ENCODE measurements around the gene DNHD1. TPM values are rescaled to one million over a fixed set of nuclear protein-coding genes. Genes with fewer than 3 reads are reported as not detected.

Gene DNHD1
- total RNA-seq, 4 donors from 2014 or later: 17.2 to 27.3 (median 21.0) TPM

DNA sequence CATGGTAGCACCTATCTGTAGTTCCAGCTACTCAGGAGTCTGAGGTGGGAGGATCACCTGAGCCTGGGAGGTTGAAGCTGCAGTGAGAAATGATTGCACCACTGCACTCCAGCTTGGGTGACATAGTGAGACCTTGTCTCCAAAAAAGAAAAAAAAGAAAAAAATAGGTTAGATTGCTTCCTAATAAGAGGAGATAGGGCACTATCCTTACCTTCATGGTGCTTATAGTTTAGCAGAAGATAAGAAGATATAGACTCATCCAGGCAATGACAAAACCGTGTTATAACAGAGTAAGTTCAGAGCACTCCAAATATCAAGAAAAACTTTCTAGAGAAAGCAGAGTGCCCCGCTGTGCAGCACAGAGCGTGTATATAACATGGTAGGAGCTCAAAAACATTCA lies 64.2 kb downstream of the DNHD1 start:
- Histone ChIP-seq H3K4me1 (no peaks in the 10 kb centered on the region), H3K9me3 (no peaks in the 10 kb centered on the region), H3K27me3 (no peaks in the 10 kb centered on the region), H3K36me3 (peaks cover 0 to 77% (median 0%) of the 10 kb centered on the region in 3 donors), H3K4me3 (no peak overlapping the region), H3K27ac (no peak overlapping the region)
- TF ChIP-seq POLR2A (IDR thresholded peaks at IDR 0.05) (no peak), EP300 (IDR thresholded peaks at IDR 0.05) (no peak)
- TF ChIP-seq, protein P1, sequence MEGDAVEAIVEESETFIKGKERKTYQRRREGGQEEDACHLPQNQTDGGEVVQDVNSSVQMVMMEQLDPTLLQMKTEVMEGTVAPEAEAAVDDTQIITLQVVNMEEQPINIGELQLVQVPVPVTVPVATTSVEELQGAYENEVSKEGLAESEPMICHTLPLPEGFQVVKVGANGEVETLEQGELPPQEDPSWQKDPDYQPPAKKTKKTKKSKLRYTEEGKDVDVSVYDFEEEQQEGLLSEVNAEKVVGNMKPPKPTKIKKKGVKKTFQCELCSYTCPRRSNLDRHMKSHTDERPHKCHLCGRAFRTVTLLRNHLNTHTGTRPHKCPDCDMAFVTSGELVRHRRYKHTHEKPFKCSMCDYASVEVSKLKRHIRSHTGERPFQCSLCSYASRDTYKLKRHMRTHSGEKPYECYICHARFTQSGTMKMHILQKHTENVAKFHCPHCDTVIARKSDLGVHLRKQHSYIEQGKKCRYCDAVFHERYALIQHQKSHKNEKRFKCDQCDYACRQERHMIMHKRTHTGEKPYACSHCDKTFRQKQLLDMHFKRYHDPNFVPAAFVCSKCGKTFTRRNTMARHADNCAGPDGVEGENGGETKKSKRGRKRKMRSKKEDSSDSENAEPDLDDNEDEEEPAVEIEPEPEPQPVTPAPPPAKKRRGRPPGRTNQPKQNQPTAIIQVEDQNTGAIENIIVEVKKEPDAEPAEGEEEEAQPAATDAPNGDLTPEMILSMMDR (IDR thresholded peaks at IDR 0.05): no peak
- WGBS, 2 donors: 94 to 96% methylated on average over 3 of the region's 3 CpGs
- DNase-seq (ENCODE audit: low spot score in 2 of 2): no peak

DNA sequence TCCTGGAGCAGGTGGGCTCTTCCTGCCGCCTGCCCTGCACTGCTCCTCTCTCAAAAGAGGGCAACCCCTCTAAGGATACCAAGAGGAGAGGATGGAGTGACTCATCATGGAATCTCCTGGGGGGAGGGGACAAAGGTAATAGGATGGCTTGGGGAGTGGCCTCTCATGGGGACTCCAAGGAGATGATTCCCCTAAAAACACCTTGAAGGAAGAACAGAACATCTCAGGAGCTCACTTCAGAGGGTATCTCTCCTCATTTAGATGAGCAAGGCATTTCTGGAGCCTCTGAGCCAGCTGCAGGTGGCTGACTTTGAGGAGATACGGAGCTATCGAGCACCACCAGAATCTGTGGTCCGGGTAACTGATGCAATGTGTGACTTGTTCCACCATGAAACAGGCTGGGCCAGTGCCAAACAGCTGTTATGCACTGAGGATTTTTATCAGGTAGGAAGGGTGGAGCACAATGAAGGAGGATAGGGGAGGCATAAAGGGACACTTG lies 66.1 kb downstream of the DNHD1 start:
- 95 to 98% methylated on average over 4 of the region's 4 CpGs for WGBS, 2 donors

DNA sequence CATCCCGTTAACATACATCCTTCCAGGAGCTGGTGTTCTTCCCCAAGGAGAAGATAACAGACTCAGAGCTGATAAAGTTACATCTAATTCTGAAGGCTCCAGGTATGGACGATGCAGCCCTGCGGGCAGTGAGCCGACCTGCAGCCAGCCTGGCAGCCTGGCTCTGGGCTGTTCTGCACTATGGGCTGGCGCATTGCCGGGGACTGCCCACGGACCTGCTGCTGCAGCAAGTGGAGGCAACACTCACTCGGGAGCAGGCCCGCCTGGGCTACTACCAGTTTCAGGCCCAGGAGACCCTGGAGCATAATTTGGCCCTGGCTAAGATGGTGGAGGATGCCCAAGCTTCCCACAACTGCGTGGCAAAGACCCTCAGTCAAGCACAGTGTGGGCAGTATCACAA lies 66.6 kb downstream of the DNHD1 start:
- no peak for DNase-seq (ENCODE audit: low spot score in 2 of 2)
- H3K4me3 ChIP-seq: no peak overlapping the region
- 71 to 91% methylated on average over 8 to 10 of the region's 10 CpGs for WGBS, 2 donors

More for the DNA sequence above, 66.1 kb downstream of the DNHD1 start:
- Histone ChIP-seq H3K36me3 (peaks cover 0 to 78% (median 0%) of the 10 kb centered on the region in 3 donors), H3K4me1 (no peaks in the 10 kb centered on the region), H3K27ac (no peak overlapping the region), H3K27me3 (no peaks in the 10 kb centered on the region), H3K9me3 (no peaks in the 10 kb centered on the region), H3K4me3 (no peak overlapping the region)
- TF ChIP-seq POLR2A (IDR thresholded peaks at IDR 0.05): no peak
- TF ChIP-seq, protein P1 (IDR thresholded peaks at IDR 0.05): no peak
- no peak for TF ChIP-seq EP300 (IDR thresholded peaks at IDR 0.05)
- no peak for DNase-seq (ENCODE audit: low spot score in 2 of 2)

DNA sequence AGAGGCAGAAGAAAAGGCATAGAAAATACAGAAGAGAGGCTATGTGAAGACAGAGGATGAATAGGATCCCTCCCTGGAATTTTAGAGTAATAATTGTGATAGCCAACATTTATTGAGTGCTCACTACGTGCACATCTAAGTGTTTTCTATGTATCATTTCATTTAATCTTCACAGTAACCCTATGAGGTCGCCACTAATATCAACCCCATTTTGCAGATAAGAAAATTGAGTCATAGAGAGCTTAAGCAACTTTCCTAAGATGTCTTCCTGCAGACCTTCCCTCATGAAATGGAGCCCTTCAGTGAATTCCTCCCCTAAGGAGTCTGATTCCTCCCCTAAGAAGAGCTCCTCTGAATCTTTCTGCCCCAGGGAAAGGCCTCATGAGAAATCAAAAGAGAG lies 68.2 kb downstream of the DNHD1 start:
- Histone ChIP-seq H3K4me1 (peaks cover 0 to 6% (median 0%) of the 10 kb centered on the region in 4 donors), H3K4me3 (no peak overlapping the region), H3K9me3 (no peaks in the 10 kb centered on the region), H3K27me3 (no peaks in the 10 kb centered on the region), H3K27ac (no peak overlapping the region), H3K36me3 (peaks cover 0 to 62% (median 0%) of the 10 kb centered on the region in 3 donors)
- no peak for TF ChIP-seq POLR2A (IDR thresholded peaks at IDR 0.05)
- no peak for TF ChIP-seq EP300 (IDR thresholded peaks at IDR 0.05)
- TF ChIP-seq, protein P1 (IDR thresholded peaks at IDR 0.05): no peak
- WGBS, 2 donors: 90 to 91% methylated on average over 2 of the region's 2 CpGs
- DNase-seq (ENCODE audit: low spot score in 2 of 2): no peak

More for the DNA sequence above, 66.6 kb downstream of the DNHD1 start:
- Histone ChIP-seq H3K9me3 (no peaks in the 10 kb centered on the region), H3K4me1 (peaks cover 0 to 3% (median 0%) of the 10 kb centered on the region in 4 donors), H3K27ac (no peak overlapping the region), H3K36me3 (peaks cover 0 to 73% (median 0%) of the 10 kb centered on the region in 3 donors), H3K27me3 (no peaks in the 10 kb centered on the region)
- TF ChIP-seq POLR2A (IDR thresholded peaks at IDR 0.05) (no peak), EP300 (IDR thresholded peaks at IDR 0.05) (no peak)
- TF ChIP-seq, protein P1 (IDR thresholded peaks at IDR 0.05): no peak

DNA sequence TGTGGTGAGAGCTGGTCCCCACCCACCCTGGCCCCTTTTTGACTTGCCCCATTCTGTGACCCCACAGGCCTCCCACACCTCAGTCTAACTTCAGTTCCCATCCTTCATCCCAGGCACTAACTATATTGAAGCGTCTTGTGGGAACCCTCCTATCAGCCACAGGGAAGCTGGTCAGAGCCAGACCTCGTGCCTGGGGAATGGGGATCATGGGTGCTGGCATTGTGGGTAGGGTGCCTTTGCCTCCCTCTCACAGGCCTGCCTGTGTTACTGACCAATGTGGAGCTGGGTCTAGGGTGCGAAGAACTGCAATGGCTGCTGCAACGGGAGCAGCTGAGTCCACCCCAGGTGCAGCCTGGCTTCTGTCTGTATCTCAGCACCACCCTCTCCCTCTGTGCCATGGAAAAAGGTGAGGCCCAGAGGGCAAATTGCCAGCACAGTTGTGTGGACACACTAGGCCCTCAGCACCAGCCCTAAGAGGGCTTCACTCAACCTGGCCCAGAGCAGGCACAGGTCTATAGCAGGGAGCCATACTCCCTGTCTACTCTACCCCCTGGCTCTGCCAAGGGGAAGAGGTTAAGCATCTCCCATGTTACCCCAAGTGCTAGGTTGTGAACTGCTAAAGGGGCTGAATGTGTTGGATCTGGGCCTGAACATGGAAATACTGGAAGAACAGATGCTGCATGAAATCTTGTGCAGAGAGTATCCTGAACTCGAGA lies 69.1 kb downstream of the DNHD1 start:
- Histone ChIP-seq H3K27me3 (no peaks in the 10 kb centered on the region), H3K27ac (no peak overlapping the region), H3K36me3 (peaks cover 0 to 67% (median 0%) of the 10 kb centered on the region in 3 donors), H3K4me3 (no peak overlapping the region), H3K9me3 (no peaks in the 10 kb centered on the region), H3K4me1 (peaks cover 0 to 6% (median 0%) of the 10 kb centered on the region in 4 donors)
- DNase-seq (ENCODE audit: low spot score in 2 of 2): no peak
- WGBS, 2 donors: 90 to 94% methylated on average over 5 of the region's 5 CpGs
- no peak for TF ChIP-seq EP300 (IDR thresholded peaks at IDR 0.05)
